Sigmoid colon (tissue), 7 donors: ENCODE measurements around the gene MXRA5. TPM values are rescaled to one million over a fixed set of nuclear protein-coding genes. Genes with fewer than 3 reads are reported as not detected.
"Not testable (repeated sequence)": the region's sequence is repeated elsewhere in the genome, so short reads cannot be mapped to it uniquely, and the experiment has no call there.

Source experiments
- DNase-seq: peaks from one replicate; pipeline ENCODE4 v3.0.0-alpha.2; 2019
- H3K27ac ChIP-seq, 4 donors: fragments of 200-600 bp; sonication (generic); one replicate each; pipeline ENCODE4 v1.5.1; 2016 to 2019; ENCODE audit warnings: mild to moderate bottlenecking in 1 of 4
- H3K27me3 ChIP-seq, 3 donors: fragments of 200-600 bp; sonication (generic); one replicate each; pipeline ENCODE4 v1.5.1; 2019; ENCODE audit warnings: mild to moderate bottlenecking in 1 of 3
- H3K36me3 ChIP-seq, 4 donors: fragments of 200-600 bp; sonication (generic); one replicate each; pipeline ENCODE4 v1.5.1; 2016 to 2019
- H3K4me1 ChIP-seq, 4 donors: fragments of 200-600 bp; sonication (generic); one replicate each; pipeline ENCODE4 v1.5.1; 2017 to 2019
- H3K4me3 ChIP-seq, 4 donors: fragments of 200-600 bp; sonication (generic); one replicate each; pipeline ENCODE4 v1.5.1; 2017 to 2019; ENCODE audit warnings: mild to moderate bottlenecking in 2 of 4, moderate library complexity in 1 of 4
- H3K9me3 ChIP-seq, 4 donors: fragments of 200-600 bp in 3 of 4; sonication (generic) in 3 of 4; one replicate each; pipeline versions ENCODE4 v1.5.1 to v1.6.1; 2013 to 2019
- CTCF ChIP-seq, 4 experiments: fragments of 450-650 bp in 3 of 4; fragments of 200-600 bp in 1 of 4; IDR thresholded peaks; one replicate each; pipeline ENCODE4 v1.5.1; 2016 to 2019; ENCODE audit warnings: antibody characterized with exemption in 4 of 4, mild to moderate bottlenecking in 3 of 4, moderate library complexity in 2 of 4
- EP300 ChIP-seq, 4 donors: sonication (generic); formaldehyde crosslinking; IDR thresholded peaks; one replicate each; pipeline ENCODE4 v1.6.1; 2017; ENCODE audit warnings: antibody characterized with exemption in 4 of 4
- POLR2A ChIP-seq, 2 donors: fragments of 450-650 bp; IDR thresholded peaks; one replicate each; pipeline ENCODE4 v1.6.1; 2016; ENCODE audit warnings: antibody characterized with exemption in 2 of 2, mild to moderate bottlenecking in 2 of 2, moderate library complexity in 2 of 2
- POLR2AphosphoS5 ChIP-seq, 4 donors: sonication (generic); formaldehyde crosslinking; IDR thresholded peaks; one replicate each; pipeline ENCODE4 v1.6.1; 2017; ENCODE audit warnings: antibody characterized with exemption in 4 of 4
- WGBS, 2 donors: extraction: QIAGEN DNeasy Blood & Tissue Kit; methylation state at CpG; one replicate each; pipeline ENCODE4 v1.1.7; 2013; 5-methylcytosine and 5-hydroxymethylcytosine counted together
- intact Hi-C: fragments of 100-400 bp; cut with DNase I; formaldehyde crosslinking; loops from one replicate; pipeline ENCODE4 v1.15.1; 2023
- polyA plus RNA-seq, 3 donors: library from polyadenylated mRNA; stranded (reverse); fragments of 200-250 nt; gene quantifications; one replicate each; pipeline ENCODE4 v1.2.3, GENCODE V29; 2013
- total RNA-seq, 4 donors: library from RNA; depleted of rRNA; stranded (reverse); fragments of >200 nt; gene quantifications; one replicate each; pipeline ENCODE4 v1.1.0, GENCODE V29; 2016
- donor health status: healthy with polysubstance abuse.
- donor health status: Bipolar disorder and iron deficiency.
- donor health status: healthy.

MXRA5 gene
- total and polyA plus RNA-seq, 7 donors: 0.23 to 8.0 (median 5.6) TPM; not detected in 1

- H3K27ac ChIP-seq: no peak overlapping the region
- intact Hi-C loops: no loop called here
- no peak for DNase-seq
- H3K4me1 ChIP-seq: no peaks in the 10 kb centered on the region
- 49 to 53% methylated on average over 4 of the region's 4 CpGs for WGBS, 2 donors
- H3K36me3 ChIP-seq: no peaks in the 10 kb centered on the region
- H3K9me3 ChIP-seq: no peaks in the 10 kb centered on the region
- TF ChIP-seq EP300 (IDR thresholded peaks at IDR 0.05) (no peak), POLR2AphosphoS5 (IDR thresholded peaks at IDR 0.05) (no peak)
- H3K4me3 ChIP-seq: no peak overlapping the region
- H3K27me3 ChIP-seq: no peaks in the 10 kb centered on the region
Observed at GRCh38 chrX:3351276-3351675, 4.8 kb upstream of the MXRA5 start.

GRCh38 chrX:3348191-3348590 lies 1.7 kb upstream of the MXRA5 start:
- intact Hi-C loops: no loop called here
- TF ChIP-seq POLR2A (IDR thresholded peaks at IDR 0.05) (no peak), CTCF (IDR thresholded peaks at IDR 0.05) (no peak), EP300 (IDR thresholded peaks at IDR 0.05) (no peak), POLR2AphosphoS5 (IDR thresholded peaks at IDR 0.05) (no peak)
- 84 to 85% methylated on average over 5 of the region's 5 CpGs for WGBS, 2 donors
- H3K27ac ChIP-seq: no peak overlapping the region
- peaks cover 0 to 6% (median 0%) of the 10 kb centered on the region in 3 donors for H3K27me3 ChIP-seq
- H3K4me1 ChIP-seq: peaks cover 0 to 4% (median 0%) of the 10 kb centered on the region in 4 donors
- no peaks in the 10 kb centered on the region for H3K36me3 ChIP-seq
- no peak overlapping the region for H3K4me3 ChIP-seq
- no peak for DNase-seq
- H3K9me3 ChIP-seq: no peaks in the 10 kb centered on the region

GRCh38 chrX:3345281-3346191 lies 916 bp downstream of the MXRA5 start:
- TF ChIP-seq EP300 (IDR thresholded peaks at IDR 0.05) (no peak), POLR2A (IDR thresholded peaks at IDR 0.05) (no peak), CTCF (IDR thresholded peaks at IDR 0.05) (no peak), POLR2AphosphoS5 (IDR thresholded peaks at IDR 0.05) (no peak)
- no peaks in the 10 kb centered on the region for H3K9me3 ChIP-seq
- H3K27me3 ChIP-seq: peaks cover 0 to 6% (median 0%) of the 10 kb centered on the region in 3 donors
- H3K27ac ChIP-seq: peak overlapping the region; percentile 39 to 66 (median 62)
- H3K36me3 ChIP-seq: no peaks in the 10 kb centered on the region
- intact Hi-C loops: no loop called here
- peaks cover 0 to 4% (median 0%) of the 10 kb centered on the region in 4 donors for H3K4me1 ChIP-seq
- 6 to 12% methylated on average over 68 of the region's 68 CpGs for WGBS, 2 donors
- peak; percentile 72 for DNase-seq
- peak overlapping the region; percentile 18 to 46 (median 39) for H3K4me3 ChIP-seq

GRCh38 chrX:3343569-3343968 lies 2.9 kb downstream of the MXRA5 start:
- WGBS, 2 donors: 32 to 33% methylated on average over 24 of the region's 24 CpGs
- H3K9me3 ChIP-seq, H3K4me3 ChIP-seq, H3K27ac ChIP-seq, H3K36me3 ChIP-seq, H3K27me3 ChIP-seq, DNase-seq, intact Hi-C loops, H3K4me1 ChIP-seq: not testable (repeated sequence)

GRCh38 chrX:3340016-3340415 lies 6.4 kb downstream of the MXRA5 start:
- 37 to 59% methylated on average over 1 of the region's 1 CpG for WGBS, 2 donors
- H3K4me3 ChIP-seq: no peak overlapping the region
- H3K9me3 ChIP-seq: no peaks in the 10 kb centered on the region
- H3K27me3 ChIP-seq: no peaks in the 10 kb centered on the region
- H3K4me1 ChIP-seq: no peaks in the 10 kb centered on the region
- intact Hi-C loops: no loop called here
- TF ChIP-seq CTCF (IDR thresholded peaks at IDR 0.05) (no peak), POLR2A (IDR thresholded peaks at IDR 0.05) (no peak), EP300 (IDR thresholded peaks at IDR 0.05) (no peak), POLR2AphosphoS5 (IDR thresholded peaks at IDR 0.05) (no peak)
- H3K36me3 ChIP-seq: no peaks in the 10 kb centered on the region
- no peak overlapping the region for H3K27ac ChIP-seq
- DNase-seq: no peak
